H9 (cell line): ENCODE data around the gene IGF1R. TPM values are rescaled to one million over a fixed set of nuclear protein-coding genes. Genes with fewer than 3 reads are reported as not detected.

ENCODE experiments used
- DNase-seq: peaks from one replicate; pipeline ENCODE4 v3.0.0-alpha.2; 2017
- H2AFZ ChIP-seq: one replicate; pipeline ENCODE4 v1.6.1; 2013; ENCODE audit warnings: mild to moderate bottlenecking, low read length, control low read depth, moderate library complexity
- H2AK5ac ChIP-seq: 2 replicates; pipeline ENCODE4 v1.6.1; 2013; ENCODE audit warnings: low read length, control low read depth, mixed read lengths; ENCODE audit not compliant: insufficient read length
- H2BK120ac ChIP-seq: one replicate; pipeline ENCODE4 v1.6.1; 2013; ENCODE audit warnings: low read depth, mild to moderate bottlenecking, low read length, control low read depth, inconsistent platforms; ENCODE audit not compliant: poor library complexity, severe bottlenecking
- H2BK12ac ChIP-seq: 2 replicates; pipeline ENCODE4 v1.6.1; 2013; ENCODE audit warnings: low read length, control low read depth, mixed read lengths, low read depth; ENCODE audit not compliant: insufficient read length
- H2BK15ac ChIP-seq: 2 replicates; pipeline ENCODE4 v1.6.1; 2013; ENCODE audit warnings: low read depth, low read length, control low read depth
- H2BK20ac ChIP-seq: one replicate; pipeline ENCODE4 v1.6.1; 2013; ENCODE audit warnings: low read depth, mild to moderate bottlenecking, low read length, control low read depth, inconsistent platforms; ENCODE audit not compliant: poor library complexity, severe bottlenecking
- H2BK5ac ChIP-seq: 2 replicates; pipeline ENCODE4 v1.6.1; 2013; ENCODE audit warnings: low read length, control low read depth, mixed read lengths; ENCODE audit not compliant: insufficient read length
- H3K14ac ChIP-seq: 2 replicates; pipeline ENCODE4 v1.6.1; 2013; ENCODE audit warnings: low read length, control low read depth; ENCODE audit not compliant: insufficient read depth
- H3K18ac ChIP-seq: 2 replicates; pipeline ENCODE4 v1.6.1; 2013; ENCODE audit warnings: low read depth, mild to moderate bottlenecking, mixed read lengths, low read length, control low read depth; ENCODE audit not compliant: insufficient read length
- H3K23ac ChIP-seq: 2 replicates; pipeline ENCODE4 v1.6.1; 2013; ENCODE audit warnings: low read length, control low read depth, mixed read lengths, low read depth; ENCODE audit not compliant: insufficient read length
- H3K23me2 ChIP-seq: 2 replicates; pipeline ENCODE4 v1.6.1; 2013; ENCODE audit warnings: low read depth, mild to moderate bottlenecking, mixed read lengths, low read length, control low read depth; ENCODE audit not compliant: insufficient read length, poor library complexity, severe bottlenecking
- H3K27ac ChIP-seq: 2 replicates; pipeline ENCODE4 v1.5.1; 2013; ENCODE audit warnings: low read length, control low read depth, mixed read lengths, low read depth; ENCODE audit not compliant: insufficient read length
- H3K27me3 ChIP-seq: 2 replicates; pipeline ENCODE4 v1.6.1; 2013; ENCODE audit warnings: low read length, control low read depth, inconsistent platforms; ENCODE audit not compliant: insufficient read depth
- H3K4ac ChIP-seq: 2 replicates; pipeline ENCODE4 v1.6.1; 2013; ENCODE audit warnings: low read depth, mild to moderate bottlenecking, control low read depth, inconsistent platforms, low read length, moderate library complexity
- H3K4me1 ChIP-seq: 2 replicates; pipeline ENCODE4 v1.6.1; 2013; ENCODE audit warnings: low read length, control low read depth, inconsistent platforms; ENCODE audit not compliant: insufficient read depth
- H3K4me2 ChIP-seq: 2 replicates; pipeline ENCODE4 v1.6.1; 2013; ENCODE audit warnings: low read length, control low read depth, mixed read lengths; ENCODE audit not compliant: insufficient read length, insufficient read depth
- H3K56ac ChIP-seq: 2 replicates; pipeline ENCODE4 v1.6.1; 2013; ENCODE audit warnings: low read depth, mild to moderate bottlenecking, mixed read lengths, low read length, control low read depth; ENCODE audit not compliant: insufficient read length
- H3K79me1 ChIP-seq: 2 replicates; pipeline ENCODE4 v1.6.1; 2013; ENCODE audit warnings: low read depth, mild to moderate bottlenecking, moderate library complexity, low read length, control low read depth, inconsistent platforms; ENCODE audit not compliant: insufficient read depth, poor library complexity, severe bottlenecking
- H3K79me2 ChIP-seq: 2 replicates; pipeline ENCODE4 v1.6.1; 2013; ENCODE audit warnings: low read length, control low read depth, inconsistent platforms; ENCODE audit not compliant: insufficient read depth
- H3K9ac ChIP-seq: 2 replicates; pipeline ENCODE4 v1.6.1; 2013; ENCODE audit warnings: low read length, control low read depth, mixed read lengths; ENCODE audit not compliant: insufficient read length; ENCODE audit errors: extremely low read depth
- H3K9me3 ChIP-seq: one replicate; pipeline ENCODE4 v1.6.1; 2013; ENCODE audit warnings: low read depth, low read length, inconsistent platforms; ENCODE audit not compliant: control insufficient read depth
- H3T11ph ChIP-seq: one replicate; pipeline ENCODE4 v1.6.1; 2013; ENCODE audit warnings: mild to moderate bottlenecking, low read length, control low read depth, inconsistent platforms
- H4K20me1 ChIP-seq: one replicate; pipeline ENCODE4 v1.6.1; 2013; ENCODE audit not compliant: control insufficient read depth, insufficient read length, insufficient read depth
- H4K5ac ChIP-seq: 2 replicates; pipeline ENCODE4 v1.6.1; 2013; ENCODE audit warnings: low read depth, mild to moderate bottlenecking, mixed read lengths, low read length, control low read depth; ENCODE audit not compliant: insufficient read length
- H4K8ac ChIP-seq: replicated peaks from 2 replicates; pipeline ENCODE4 v1.6.1; 2013; ENCODE audit warnings: low read length, control low read depth, mixed read lengths, low read depth; ENCODE audit not compliant: insufficient read length
- H4K91ac ChIP-seq: 2 replicates; pipeline ENCODE4 v1.6.1; 2013; ENCODE audit warnings: low read depth, mild to moderate bottlenecking, moderate library complexity, mixed read lengths, low read length, control low read depth; ENCODE audit not compliant: insufficient read length
- H3K27ac Mint-ChIP-seq, 3 experiments: 2 replicates in 2 of 3; 3 replicates in 1 of 3; pipeline ENCODE4 v1.8.0; 2020 to 2021; ENCODE audit warnings: mixed read lengths in 3 of 3, mild to moderate bottlenecking in 1 of 3, moderate library complexity in 1 of 3
- H3K27me3 Mint-ChIP-seq: 2 replicates; pipeline ENCODE4 v1.8.0; 2021; ENCODE audit warnings: low read depth, mild to moderate bottlenecking, moderate library complexity, mixed read lengths
- H3K36me3 Mint-ChIP-seq, 3 experiments: 2 replicates in 2 of 3; 3 replicates in 1 of 3; pipeline ENCODE4 v1.8.0; 2020 to 2021; ENCODE audit warnings: low read depth in 3 of 3, mixed read lengths in 3 of 3; ENCODE audit not compliant: insufficient read depth in 1 of 3
- H3K4me1 Mint-ChIP-seq, 2 experiments: 2 replicates each; pipeline ENCODE4 v1.8.0; 2020; ENCODE audit warnings: mixed read lengths in 2 of 2
- H3K4me3 Mint-ChIP-seq, 2 experiments: 2 replicates in 1 of 2; 3 replicates in 1 of 2; pipeline ENCODE4 v1.8.0; 2020 to 2021; ENCODE audit warnings: mild to moderate bottlenecking in 2 of 2, mixed read lengths in 2 of 2, moderate library complexity in 1 of 2
- H3K9me3 Mint-ChIP-seq, 2 experiments: 2 replicates in 1 of 2; 3 replicates in 1 of 2; pipeline ENCODE4 v1.8.0; 2020; ENCODE audit warnings: mild to moderate bottlenecking in 2 of 2, mixed read lengths in 2 of 2, moderate library complexity in 1 of 2
- CTCF ChIP-seq: fragments of 200-600 bp; sonication (generic); conservative IDR thresholded peaks from 3 replicates; pipeline ENCODE4 v1.8.0; 2021; ENCODE audit warnings: antibody characterized with exemption, mild to moderate bottlenecking
- WGBS: extraction: QIAGEN DNeasy Blood & Tissue Kit; methylation state at CpG from one replicate; pipeline ENCODE4 v1.1.7; 2013; ENCODE audit warnings: missing lambda C conversion rate, low lambda C conversion rate, mixed read lengths; ENCODE audit not compliant: insufficient read length; ENCODE audit errors: extremely low coverage; 5-methylcytosine and 5-hydroxymethylcytosine counted together
- total RNA-seq: library from RNA; stranded (reverse); gene quantifications from 2 replicates; pipeline ENCODE4 v1.2.1, GENCODE V29; 2021

The IGF1R gene
- total RNA-seq, 1 experiment from 2014 or later = 70.0 TPM

DNA sequence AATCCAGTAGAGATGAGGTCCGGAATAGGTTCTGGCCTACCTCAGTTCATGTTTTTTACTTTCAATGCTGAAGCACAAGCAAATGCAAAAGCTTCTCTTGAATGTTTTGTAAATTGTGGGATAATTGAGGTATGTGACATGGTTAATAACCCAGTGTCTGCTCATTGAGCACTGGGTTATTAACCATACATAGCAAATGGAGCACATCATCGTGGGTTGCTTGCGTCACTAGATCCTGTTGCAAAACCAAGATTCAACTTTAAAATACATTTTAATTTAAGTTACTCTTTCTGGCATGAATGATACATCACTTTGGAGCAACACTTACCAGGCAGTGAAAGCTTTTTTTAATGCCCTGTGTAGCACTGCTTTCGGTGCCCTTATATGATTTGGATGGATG lies 165.6 kb downstream of the IGF1R start:
- Histone ChIP-seq H4K20me1 (no peaks in the 10 kb centered on the region), H3T11ph (no peak overlapping the region), H3K79me2 (peaks cover 42% of the 10 kb centered on the region; the same call in 1 of the 2 replicates), H3K23me2 (no peaks in the 10 kb centered on the region), H3K23ac (no peak overlapping the region), H3K9ac (no peak overlapping the region), H3K27me3 (no peaks in the 10 kb centered on the region), H2AFZ (no peak overlapping the region), H2BK5ac (no peak overlapping the region), H3K79me1 (peaks cover 13% of the 10 kb centered on the region), H4K8ac (no peak overlapping the region), H2AK5ac (no peak overlapping the region), H2BK20ac (no peak overlapping the region), H3K9me3 (no peaks in the 10 kb centered on the region), H2BK15ac (no peak overlapping the region), H3K56ac (no peak overlapping the region), H3K18ac (no peak overlapping the region), H3K4me1 (peaks cover 6% of the 10 kb centered on the region), H4K5ac (no peak overlapping the region), H3K14ac (no peak overlapping the region), H3K4me2 (no peak overlapping the region), H3K4ac (no peak overlapping the region), H4K91ac (no peak overlapping the region), H2BK12ac (no peak overlapping the region), H3K27ac (no peak overlapping the region), H2BK120ac (no peak overlapping the region)
- Mint-ChIP-seq H3K9me3 (no peaks in the 10 kb centered on the region), H3K4me1 (peaks cover 61 to 62% of the 10 kb centered on the region in 2 experiments), H3K27ac (no peak overlapping the region), H3K27me3 (no peaks in the 10 kb centered on the region), H3K4me3 (no peak overlapping the region), H3K36me3 (no peaks in the 10 kb centered on the region; a peak in 3 of 7 replicates)
- no CpG with 5 or more reads among the region's 4 CpGs for WGBS
- DNase-seq = no peak
- TF ChIP-seq CTCF = no peak
